HG02943 (cell line): ENCODE data around the gene KDM5D.

Experiments
- ATAC-seq: cut with Tn5 transposase; IDR thresholded peaks from one replicate; pipeline ENCODE4 v1.9.1; 2021; ENCODE audit warnings: mild to moderate bottlenecking, low read depth, moderate library complexity; ENCODE audit not compliant: unreplicated experiment

KDM5D gene

GRCh38 chrY:19744381-19745378 lies at the start of gene KDM5D:
KDM5D (minus strand) TSS chrY:19744726; CDS start chrY:19744534, 192 bp downstream.
- ATAC-seq: no peak

DNA sequence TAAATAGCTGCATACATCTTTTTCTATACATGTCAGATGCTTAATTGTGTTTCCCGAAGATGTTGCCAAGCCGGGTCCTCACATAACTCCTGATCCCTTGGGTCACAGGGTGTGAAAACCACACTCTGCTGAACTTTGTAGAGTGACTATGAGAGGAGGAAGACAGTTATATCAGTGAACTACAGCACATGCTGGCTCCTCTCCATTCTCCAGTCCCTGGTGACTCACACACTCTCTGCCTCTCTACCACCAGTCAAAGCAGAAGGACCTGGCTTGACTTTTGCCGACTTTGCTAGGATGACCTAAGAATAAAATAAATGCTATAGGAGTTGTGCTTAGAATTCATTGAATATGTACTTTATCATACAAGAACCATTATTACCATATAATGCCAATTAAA lies 23.8 kb upstream of the KDM5D start:
- no peak for ATAC-seq

DNA sequence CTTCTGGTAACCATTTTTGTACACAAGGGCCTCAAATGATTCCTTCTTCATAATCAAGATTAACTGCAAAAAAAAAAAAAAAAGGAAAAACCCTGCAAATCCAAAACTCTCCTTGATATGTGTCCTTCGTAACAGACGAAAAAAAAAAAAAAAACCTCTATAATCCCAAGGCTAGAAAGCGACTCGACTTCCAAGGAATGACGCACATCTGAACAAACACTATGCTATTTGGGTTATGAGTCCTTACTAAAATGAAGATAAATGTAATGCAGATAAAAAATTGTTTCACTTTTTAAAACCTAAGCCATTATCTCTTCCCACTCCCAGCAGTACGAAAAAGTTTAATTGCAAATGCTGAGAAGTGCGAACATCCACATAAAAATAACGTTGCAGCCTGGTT lies 1.2 kb downstream of the KDM5D start:
- ATAC-seq: no peak

DNA sequence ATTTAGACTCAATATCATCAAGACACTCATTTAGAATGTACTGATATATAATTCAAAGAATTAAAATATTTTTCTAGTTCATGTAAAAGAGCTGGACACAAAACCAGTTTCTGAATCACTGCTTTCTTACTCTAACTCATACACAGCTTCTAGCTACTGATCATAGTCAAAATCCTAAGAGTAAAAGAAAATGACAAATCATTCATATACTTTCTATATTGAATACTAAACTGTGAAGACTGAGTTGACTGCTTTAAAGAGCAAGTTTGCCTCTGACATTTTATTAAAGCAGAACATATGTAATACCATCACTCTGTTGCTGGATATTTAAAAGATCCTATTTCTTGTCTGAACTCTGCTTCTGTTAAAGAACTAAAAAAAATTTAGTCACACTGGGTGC lies 2.4 kb downstream of the KDM5D start:
- ATAC-seq: no peak

DNA sequence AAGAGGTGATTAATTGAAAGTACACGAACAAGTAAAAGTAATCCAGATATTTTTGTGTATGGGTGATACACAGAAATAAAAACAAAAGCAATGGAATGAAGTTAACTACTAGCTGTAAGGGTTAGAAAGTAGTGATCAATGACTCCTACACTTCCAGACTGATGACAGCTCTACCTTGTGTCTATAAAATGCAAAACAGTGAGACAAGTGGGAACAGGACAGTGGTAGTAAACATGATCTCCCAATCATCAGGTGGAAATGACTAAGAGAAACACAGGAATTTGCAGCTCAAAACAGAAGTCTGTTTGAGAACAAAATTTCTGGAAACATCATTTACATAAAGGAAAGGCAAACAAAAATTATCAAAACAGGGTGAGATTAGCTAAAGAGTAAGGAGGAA lies 10.1 kb downstream of the KDM5D start:
- ATAC-seq: no peak

DNA sequence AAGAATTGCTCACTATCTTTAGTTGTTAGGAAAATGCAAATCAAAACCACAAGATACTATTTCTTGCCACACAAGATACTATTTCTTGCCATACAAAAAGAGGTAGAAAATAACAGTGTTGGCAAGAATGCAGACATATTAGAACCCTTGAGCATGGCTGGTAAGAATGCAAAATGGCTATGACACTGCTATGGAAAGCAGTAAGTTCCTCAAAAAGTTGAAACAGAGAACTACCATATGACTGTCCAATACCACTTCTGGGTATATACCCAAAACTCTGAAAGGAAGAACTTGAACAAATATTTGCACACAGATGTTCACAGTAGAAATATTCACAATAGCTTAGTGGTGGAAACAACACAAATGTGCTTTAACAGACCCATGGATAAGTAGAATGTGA lies 26.6 kb downstream of the KDM5D start:
- ATAC-seq: no peak

- no peak for ATAC-seq
These were observed 27.4 kb downstream of the KDM5D start for GRCh38 chrY:19717146-19717545.

DNA sequence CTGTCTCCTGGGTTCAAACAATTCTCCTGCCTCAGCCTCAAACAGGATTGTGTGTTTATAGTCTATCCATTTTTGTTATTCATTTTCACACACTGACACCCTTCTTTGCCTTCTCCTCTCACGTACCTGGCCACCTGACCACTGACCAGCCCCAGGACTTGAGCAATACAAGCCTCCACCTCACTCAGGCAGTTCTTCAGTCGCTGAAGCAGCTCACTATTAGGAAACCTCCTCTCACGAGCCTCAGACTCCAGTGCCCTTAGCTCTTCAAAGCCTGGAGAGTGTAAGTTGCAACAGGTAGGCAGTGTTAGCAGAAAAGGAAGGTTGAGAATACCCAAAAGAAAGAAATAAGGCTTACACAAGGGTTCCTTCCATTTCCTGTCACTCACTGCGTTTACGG lies 29.3 kb downstream of the KDM5D start:
- ATAC-seq: no peak

- no peak for ATAC-seq
These were observed 31.1 kb downstream of the KDM5D start for GRCh38 chrY:19713430-19713829.

DNA sequence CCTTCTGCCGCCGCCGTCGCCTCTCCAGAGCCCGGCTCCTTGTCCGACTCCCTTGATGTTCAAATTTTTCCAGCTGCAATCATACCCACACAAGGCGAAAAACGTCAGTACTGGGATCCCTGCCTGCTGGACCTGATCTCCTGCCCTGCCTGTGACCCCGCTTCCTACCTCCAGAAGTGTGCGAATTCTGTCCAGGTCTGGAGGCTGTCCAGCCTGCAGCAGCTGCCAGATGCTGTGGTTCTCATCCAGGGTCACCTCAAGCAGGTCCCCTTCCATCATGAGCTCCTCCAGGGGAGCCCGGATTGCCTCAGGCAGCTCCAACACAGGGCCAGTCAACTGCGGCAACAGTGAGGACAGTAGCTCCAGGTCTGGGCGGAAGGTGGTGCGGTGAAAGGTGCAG lies 38.3 kb downstream of the KDM5D start:
- no peak for ATAC-seq

- ATAC-seq: no peak
These were observed 46.0 kb downstream of the KDM5D start for GRCh38 chrY:19698495-19698894.

GRCh38 chrY:19680821-19681220 lies 63.7 kb downstream of the KDM5D start:
- no peak for ATAC-seq
